Smooth muscle cell (in vitro differentiated cells): ENCODE results near the gene GALNT5. TPM values are rescaled to one million over a fixed set of nuclear protein-coding genes. Genes with fewer than 3 reads are reported as not detected.
"Not testable (repeated sequence)": the region's sequence is repeated elsewhere in the genome, so short reads cannot be mapped to it uniquely, and the experiment has no call there.

Experiments used
- DNase-seq: peaks from one replicate; lab custom pipeline; 2025; ENCODE audit not compliant: unreplicated experiment; lab: John Stamatoyannopoulos, UW
- H2AFZ ChIP-seq: fragments of 200-600 bp; sonication (generic); 2 replicates; pipeline ENCODE4 v1.6.0; 2016; ENCODE audit warnings: antibody characterized with exemption, low read depth, mild to moderate bottlenecking
- H3F3A ChIP-seq: fragments of 200-600 bp; sonication (generic); 2 replicates; pipeline ENCODE4 v1.6.0; 2017; ENCODE audit warnings: antibody characterized with exemption, low read depth
- H3K27ac ChIP-seq: fragments of 200-600 bp; sonication (generic); 2 replicates; pipeline ENCODE4 v1.5.1; 2016; ENCODE audit warnings: low read depth, mild to moderate bottlenecking
- H3K27me3 ChIP-seq: fragments of 200-600 bp; sonication (generic); 2 replicates; pipeline ENCODE4 v1.6.1; 2016; ENCODE audit warnings: low read depth, mild to moderate bottlenecking
- H3K36me3 ChIP-seq: fragments of 200-600 bp; sonication (generic); 2 replicates; pipeline ENCODE4 v1.5.1; 2016; ENCODE audit warnings: low read depth
- H3K4me1 ChIP-seq: fragments of 200-600 bp; sonication (generic); 2 replicates; pipeline ENCODE4 v1.5.1; 2016; ENCODE audit warnings: low read depth
- H3K4me2 ChIP-seq: fragments of 200-600 bp; sonication (generic); 2 replicates; pipeline ENCODE4 v1.6.0; 2016; ENCODE audit warnings: mild to moderate bottlenecking
- H3K4me3 ChIP-seq: fragments of 200-600 bp; sonication (generic); 2 replicates; pipeline ENCODE4 v1.5.1; 2016; ENCODE audit warnings: mild to moderate bottlenecking
- H3K79me2 ChIP-seq: fragments of 200-600 bp; sonication (generic); 2 replicates; pipeline ENCODE4 v1.6.0; 2016; ENCODE audit warnings: low read depth, mild to moderate bottlenecking
- H3K9ac ChIP-seq: fragments of 200-600 bp; sonication (generic); 2 replicates; pipeline ENCODE4 v1.6.0; 2016; ENCODE audit warnings: low read depth
- H3K9me3 ChIP-seq: fragments of 200-600 bp; sonication (generic); replicated peaks from 2 replicates; pipeline ENCODE4 v1.5.1; 2016; ENCODE audit warnings: low read depth
- H4K20me1 ChIP-seq: fragments of 200-600 bp; sonication (generic); 2 replicates; pipeline ENCODE4 v1.6.0; 2016; ENCODE audit warnings: low read depth
- WGBS: methylation state at CpG from one replicate; pipeline ENCODE4 v1.1.7; 2016; ENCODE audit warnings: low lambda C conversion rate; 5-methylcytosine and 5-hydroxymethylcytosine counted together
- polyA plus RNA-seq: library from polyadenylated mRNA; unstranded; fragments of >200 nt; fragmentation: Nextera tagmentation; extraction: Ambion mirVana; gene quantifications from 2 replicates; pipeline ENCODE4 v1.2.1, GENCODE V29; 2016
- total RNA-seq: library from RNA; depleted of rRNA; stranded (reverse); fragments of >200 nt; gene quantifications from 2 replicates; pipeline ENCODE4 v1.2.3, GENCODE V29; 2014
- TF ChIP-seq, protein P1 (sequence below): fragments of 200-600 bp; sonication (generic); IDR thresholded peaks from 2 replicates; pipeline ENCODE4 v1.5.1; 2017; ENCODE audit warnings: borderline replicate concordance, mild to moderate bottlenecking, antibody characterized with exemption; ENCODE audit not compliant: insufficient read depth, poor library complexity, severe bottlenecking

The GALNT5 gene
- total and polyA plus RNA-seq, 2 experiments from 2014 or later = 1.8 to 2.0 TPM

DNA sequence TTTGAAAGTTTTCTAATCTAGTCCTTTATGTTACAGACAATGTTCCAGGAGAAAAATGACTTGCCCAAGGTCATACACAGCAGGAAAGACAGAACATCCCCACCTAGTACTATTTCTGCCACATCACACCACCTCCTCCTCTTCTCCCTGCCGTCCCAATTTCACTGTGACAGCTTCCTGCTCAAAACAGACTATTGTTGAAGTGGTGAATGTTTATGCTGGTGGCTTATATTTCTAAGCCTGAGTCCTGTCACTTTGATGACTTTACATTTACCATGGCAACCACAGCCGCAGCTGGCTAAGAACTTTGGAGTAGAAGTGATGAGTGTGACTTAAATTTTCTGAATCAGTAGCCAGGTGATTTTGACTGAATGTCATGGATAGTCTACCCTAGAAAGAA lies 10.0 kb downstream of the GALNT5 start:
- Histone ChIP-seq H2AFZ (no peak overlapping the region), H3K27me3 (no peaks in the 10 kb centered on the region), H3K79me2 (no peaks in the 10 kb centered on the region), H3K4me1 (peaks cover 11% of the 10 kb centered on the region), H3K27ac (no peak overlapping the region), H3K4me3 (no peak overlapping the region), H4K20me1 (no peaks in the 10 kb centered on the region), H3F3A (no peaks in the 10 kb centered on the region), H3K36me3 (no peaks in the 10 kb centered on the region), H3K9ac (no peak overlapping the region), H3K9me3 (no peaks in the 10 kb centered on the region), H3K4me2 (no peak overlapping the region)
- TF ChIP-seq, protein P1, sequence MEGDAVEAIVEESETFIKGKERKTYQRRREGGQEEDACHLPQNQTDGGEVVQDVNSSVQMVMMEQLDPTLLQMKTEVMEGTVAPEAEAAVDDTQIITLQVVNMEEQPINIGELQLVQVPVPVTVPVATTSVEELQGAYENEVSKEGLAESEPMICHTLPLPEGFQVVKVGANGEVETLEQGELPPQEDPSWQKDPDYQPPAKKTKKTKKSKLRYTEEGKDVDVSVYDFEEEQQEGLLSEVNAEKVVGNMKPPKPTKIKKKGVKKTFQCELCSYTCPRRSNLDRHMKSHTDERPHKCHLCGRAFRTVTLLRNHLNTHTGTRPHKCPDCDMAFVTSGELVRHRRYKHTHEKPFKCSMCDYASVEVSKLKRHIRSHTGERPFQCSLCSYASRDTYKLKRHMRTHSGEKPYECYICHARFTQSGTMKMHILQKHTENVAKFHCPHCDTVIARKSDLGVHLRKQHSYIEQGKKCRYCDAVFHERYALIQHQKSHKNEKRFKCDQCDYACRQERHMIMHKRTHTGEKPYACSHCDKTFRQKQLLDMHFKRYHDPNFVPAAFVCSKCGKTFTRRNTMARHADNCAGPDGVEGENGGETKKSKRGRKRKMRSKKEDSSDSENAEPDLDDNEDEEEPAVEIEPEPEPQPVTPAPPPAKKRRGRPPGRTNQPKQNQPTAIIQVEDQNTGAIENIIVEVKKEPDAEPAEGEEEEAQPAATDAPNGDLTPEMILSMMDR = no peak
- DNase-seq = no peak
- 86% methylated on average over 2 of the region's 2 CpGs for WGBS

DNA sequence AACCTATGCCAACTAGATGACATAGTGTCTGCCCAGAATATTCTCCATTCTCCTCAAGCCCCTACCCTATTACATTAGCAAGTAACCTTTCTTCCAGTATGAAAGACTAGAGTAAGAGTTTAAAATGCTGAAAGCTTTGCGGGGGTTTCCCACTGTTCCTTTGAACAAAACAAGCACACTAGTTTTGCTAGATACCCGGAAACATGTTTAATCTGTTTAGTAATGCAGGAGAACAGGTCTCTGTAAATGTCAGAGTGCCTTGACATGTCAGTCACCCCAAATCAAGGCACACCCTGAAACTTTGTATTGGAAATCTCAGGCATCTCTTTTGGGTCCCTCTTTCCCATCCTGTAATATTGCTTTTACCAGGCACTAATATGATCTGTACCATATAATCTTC lies 11.6 kb downstream of the GALNT5 start:
- no peaks in the 10 kb centered on the region for H3K27me3 ChIP-seq
- H3K4me3 ChIP-seq = no peak overlapping the region
- H3K9me3 ChIP-seq = no peaks in the 10 kb centered on the region
- no peaks in the 10 kb centered on the region for H3K36me3 ChIP-seq
- H2AFZ ChIP-seq = no peak overlapping the region
- no peaks in the 10 kb centered on the region for H3F3A ChIP-seq
- H3K79me2 ChIP-seq = no peaks in the 10 kb centered on the region
- H3K4me2 ChIP-seq = no peak overlapping the region
- H3K27ac ChIP-seq = no peak overlapping the region
- no peak for DNase-seq
- H3K4me1 ChIP-seq = peaks cover 10% of the 10 kb centered on the region
- no peaks in the 10 kb centered on the region for H4K20me1 ChIP-seq
- WGBS = 92% methylated on average over 2 of the region's 2 CpGs
- H3K9ac ChIP-seq = no peak overlapping the region
- TF ChIP-seq, protein P1 = no peak

DNA sequence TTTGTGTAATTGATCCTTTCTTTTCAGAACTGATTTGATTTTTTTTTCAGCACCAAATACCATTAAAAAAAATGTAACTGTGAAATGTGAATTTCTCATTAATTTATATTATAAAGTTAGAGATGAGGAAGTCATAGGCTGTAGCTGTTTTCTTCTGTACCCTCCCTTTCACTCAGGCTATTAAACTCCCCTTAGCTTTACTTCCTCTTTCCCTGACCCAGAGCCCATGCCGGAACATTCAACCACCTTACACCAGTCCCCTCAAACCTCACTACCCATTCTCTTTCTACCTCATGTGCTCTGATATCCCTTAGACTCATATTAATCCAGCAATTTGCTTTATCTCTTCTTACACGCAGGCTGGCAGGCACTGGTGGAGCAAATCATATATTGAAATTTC lies 12.4 kb downstream of the GALNT5 start:
- no peaks in the 10 kb centered on the region for H3K27me3 ChIP-seq
- H3K9me3 ChIP-seq = no peaks in the 10 kb centered on the region
- no peak overlapping the region for H3K9ac ChIP-seq
- H3K79me2 ChIP-seq = no peaks in the 10 kb centered on the region
- H3F3A ChIP-seq = no peaks in the 10 kb centered on the region
- no peak overlapping the region for H3K4me3 ChIP-seq
- DNase-seq = no peak
- WGBS = 90% methylated on average over 2 of the region's 2 CpGs
- no peak overlapping the region for H2AFZ ChIP-seq
- H3K27ac ChIP-seq = no peak overlapping the region
- H4K20me1 ChIP-seq = no peaks in the 10 kb centered on the region
- TF ChIP-seq, protein P1 = no peak
- no peaks in the 10 kb centered on the region for H3K36me3 ChIP-seq
- H3K4me1 ChIP-seq = peaks cover 3% of the 10 kb centered on the region
- no peak overlapping the region for H3K4me2 ChIP-seq

DNA sequence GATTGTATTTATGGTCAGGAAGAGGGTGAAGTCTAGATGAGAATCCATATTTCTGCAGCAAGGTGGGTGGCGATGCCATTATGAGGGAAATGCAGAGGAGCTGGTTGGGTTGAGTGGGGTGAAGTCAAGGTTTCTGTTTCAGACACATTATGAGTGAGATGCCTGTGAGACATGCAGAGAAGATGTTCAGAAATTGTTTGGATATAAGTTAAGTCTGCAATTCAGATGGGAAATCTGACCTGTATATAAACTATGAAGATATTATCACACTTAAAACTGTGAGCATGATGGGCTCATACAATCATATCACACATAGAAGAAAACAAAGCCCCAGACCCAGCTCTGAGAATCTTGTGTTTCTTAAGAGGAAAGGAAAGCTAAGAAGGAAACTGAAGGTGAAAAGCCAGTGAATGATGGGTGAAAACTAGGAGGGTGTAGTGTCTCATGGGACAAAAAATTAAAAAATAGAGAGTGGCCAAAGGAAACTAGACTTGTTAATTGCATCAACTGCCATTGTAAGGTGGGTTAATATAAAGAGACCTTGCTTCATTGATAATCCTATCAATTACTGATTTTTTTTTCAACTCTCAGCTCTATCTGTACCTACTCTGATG lies 14.2 kb downstream of the GALNT5 start:
- H3K9me3 ChIP-seq = no peaks in the 10 kb centered on the region
- H3K4me1 ChIP-seq = no peaks in the 10 kb centered on the region
- no peaks in the 10 kb centered on the region for H3K79me2 ChIP-seq
- no peak overlapping the region for H2AFZ ChIP-seq
- TF ChIP-seq, protein P1 = no peak
- H3F3A ChIP-seq = no peaks in the 10 kb centered on the region
- no peak overlapping the region for H3K9ac ChIP-seq
- no peaks in the 10 kb centered on the region for H3K36me3 ChIP-seq
- H3K27ac ChIP-seq = no peak overlapping the region
- 89% methylated on average over 1 of the region's 1 CpG for WGBS
- no peak overlapping the region for H3K4me2 ChIP-seq
- no peak for DNase-seq
- H4K20me1 ChIP-seq = no peaks in the 10 kb centered on the region
- H3K27me3 ChIP-seq = no peaks in the 10 kb centered on the region
- H3K4me3 ChIP-seq = no peak overlapping the region

DNA sequence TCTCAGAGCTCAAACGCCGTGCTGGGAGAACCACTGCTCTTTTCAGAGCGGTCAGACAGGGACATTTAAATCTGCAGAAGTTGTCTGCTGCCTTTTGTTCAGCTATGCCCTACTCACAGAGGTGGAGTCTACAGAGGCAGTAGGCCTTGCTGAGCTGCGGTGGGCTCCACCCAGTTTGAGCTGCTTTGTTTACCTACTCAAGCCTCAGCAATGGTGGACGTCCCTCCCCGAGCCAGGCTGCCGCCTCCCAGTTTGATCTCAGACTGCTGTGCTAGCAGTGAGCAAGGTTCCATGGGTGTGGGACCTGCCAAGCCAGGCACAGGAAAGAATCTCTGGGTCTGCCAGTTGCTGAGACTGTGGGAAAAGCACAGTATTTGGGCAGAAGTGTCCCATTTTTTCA lies 21.8 kb downstream of the GALNT5 start:
- 83% methylated on average over 7 of the region's 7 CpGs for WGBS

More for the DNA sequence above, 21.8 kb downstream of the GALNT5 start:
- H4K20me1 ChIP-seq, H3K36me3 ChIP-seq, DNase-seq, H3K9me3 ChIP-seq, H3K27me3 ChIP-seq, H3K27ac ChIP-seq, H3K4me2 ChIP-seq, H3K79me2 ChIP-seq, H3K9ac ChIP-seq, H2AFZ ChIP-seq, H3K4me1 ChIP-seq, H3F3A ChIP-seq, H3K4me3 ChIP-seq: not testable (repeated sequence)
